Lower leg skin (tissue), 3 donors: ENCODE results near the gene MEX3C.

ENCODE experiments used
- POLR2A ChIP-seq, 2 donors: fragments of 450-650 bp; IDR thresholded peaks; one replicate each; pipeline ENCODE4 v1.6.1; 2016 to 2017; ENCODE audit warnings: antibody characterized with exemption in 2 of 2, mild to moderate bottlenecking in 1 of 2, moderate library complexity in 1 of 2
- TF ChIP-seq, protein P1 (sequence below), 3 donors: fragments of 450-650 bp; IDR thresholded peaks; one replicate each; pipeline ENCODE4 v1.5.1; 2016; ENCODE audit warnings: antibody characterized with exemption in 3 of 3, mild to moderate bottlenecking in 3 of 3, moderate library complexity in 2 of 3

DNA sequence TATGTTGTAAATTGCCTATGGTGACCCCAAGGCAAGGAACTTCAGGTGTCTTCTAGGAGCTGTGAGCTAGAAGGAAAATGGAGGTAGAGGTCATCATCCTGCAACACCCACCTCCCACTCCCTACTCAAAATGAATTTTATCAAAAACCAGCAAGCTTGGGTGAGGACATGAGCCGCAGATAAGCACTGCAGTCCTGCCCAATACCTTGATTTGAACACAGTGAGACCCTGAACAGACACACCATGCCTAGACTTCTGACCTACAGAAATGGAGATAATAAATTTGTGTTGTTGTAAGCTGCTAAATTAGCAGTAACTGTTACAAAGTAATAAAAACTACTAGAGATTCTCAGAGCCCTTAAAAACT, 13.4 kb downstream of the MEX3C start:
- TF ChIP-seq, protein P1, sequence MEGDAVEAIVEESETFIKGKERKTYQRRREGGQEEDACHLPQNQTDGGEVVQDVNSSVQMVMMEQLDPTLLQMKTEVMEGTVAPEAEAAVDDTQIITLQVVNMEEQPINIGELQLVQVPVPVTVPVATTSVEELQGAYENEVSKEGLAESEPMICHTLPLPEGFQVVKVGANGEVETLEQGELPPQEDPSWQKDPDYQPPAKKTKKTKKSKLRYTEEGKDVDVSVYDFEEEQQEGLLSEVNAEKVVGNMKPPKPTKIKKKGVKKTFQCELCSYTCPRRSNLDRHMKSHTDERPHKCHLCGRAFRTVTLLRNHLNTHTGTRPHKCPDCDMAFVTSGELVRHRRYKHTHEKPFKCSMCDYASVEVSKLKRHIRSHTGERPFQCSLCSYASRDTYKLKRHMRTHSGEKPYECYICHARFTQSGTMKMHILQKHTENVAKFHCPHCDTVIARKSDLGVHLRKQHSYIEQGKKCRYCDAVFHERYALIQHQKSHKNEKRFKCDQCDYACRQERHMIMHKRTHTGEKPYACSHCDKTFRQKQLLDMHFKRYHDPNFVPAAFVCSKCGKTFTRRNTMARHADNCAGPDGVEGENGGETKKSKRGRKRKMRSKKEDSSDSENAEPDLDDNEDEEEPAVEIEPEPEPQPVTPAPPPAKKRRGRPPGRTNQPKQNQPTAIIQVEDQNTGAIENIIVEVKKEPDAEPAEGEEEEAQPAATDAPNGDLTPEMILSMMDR (IDR thresholded peaks at IDR 0.05): no peak
- no peak for TF ChIP-seq POLR2A (IDR thresholded peaks at IDR 0.05)
